MCF 10A (cell line): ENCODE data around the gene FIZ1. TPM values are rescaled to one million over a fixed set of nuclear protein-coding genes. Genes with fewer than 3 reads are reported as not detected.

Experiments used
- BruUV-seq: library from RNA; stranded (reverse); fragments of 400-500 nt; replicated peaks from 2 replicates; lab custom pipeline; 2021; lab: Mats Ljungman, UMichigan
- CTCF ChIA-PET: fragments of 300-600 bp; sonication (Branson Sonifier 250); formaldehyde crosslinking; extraction: SDS; loops from one replicate; lab custom pipeline; 2021; ENCODE audit warnings: antibody characterized with exemption, inconsistent platforms; lab: Yijun Ruan, JAX
- POLR2A ChIA-PET: fragments of 300-600, 350-650 bp; sonication (Branson Sonifier 250); formaldehyde crosslinking; extraction: SDS; loops from one replicate; lab custom pipeline; 2020; ENCODE audit warnings: antibody characterized with exemption, inconsistent platforms; lab: Yijun Ruan, JAX
- DNase-seq: peaks from one replicate; pipeline ENCODE4 v3.0.0-alpha.2; 2018; ENCODE audit not compliant: unreplicated experiment
- H3K27ac Mint-ChIP-seq: one replicate; pipeline ENCODE4 v1.8.0; 2022; ENCODE audit warnings: mild to moderate bottlenecking, low read depth, mixed read lengths; ENCODE audit not compliant: unreplicated experiment
- H3K27me3 Mint-ChIP-seq: one replicate; pipeline ENCODE4 v1.8.0; 2022; ENCODE audit warnings: mixed read lengths; ENCODE audit not compliant: insufficient read depth, unreplicated experiment
- H3K36me3 Mint-ChIP-seq: one replicate; pipeline ENCODE4 v1.8.0; 2022; ENCODE audit warnings: mild to moderate bottlenecking, moderate library complexity, mixed read lengths; ENCODE audit not compliant: insufficient read depth, unreplicated experiment
- H3K4me1 Mint-ChIP-seq: one replicate; pipeline ENCODE4 v1.8.0; 2022; ENCODE audit warnings: mixed read lengths; ENCODE audit not compliant: insufficient read depth, unreplicated experiment
- H3K4me3 Mint-ChIP-seq: one replicate; pipeline ENCODE4 v1.8.0; 2022; ENCODE audit warnings: mild to moderate bottlenecking, moderate library complexity, mixed read lengths; ENCODE audit not compliant: unreplicated experiment
- H3K9me3 Mint-ChIP-seq: one replicate; pipeline ENCODE4 v1.8.0; 2022; ENCODE audit warnings: mixed read lengths; ENCODE audit not compliant: unreplicated experiment
- CTCF ChIP-seq: fragments of 200-600 bp; IDR thresholded peaks from one replicate; pipeline ENCODE4 v1.8.0; 2022; ENCODE audit warnings: antibody characterized with exemption, mild to moderate bottlenecking; ENCODE audit not compliant: unreplicated experiment
- intact Hi-C: fragments of 100-400 bp; cut with micrococcal nuclease; formaldehyde crosslinking; loops from 2 replicates; pipeline ENCODE4 v1.14.1; 2022
- total RNA-seq: library from RNA; stranded (reverse); gene quantifications from 2 replicates; pipeline ENCODE4 v1.2.3, GENCODE V29; 2022

Gene FIZ1
- total RNA-seq, 1 experiment from 2014 or later = 16.3 TPM

- intact Hi-C loops = no loop called here
- no peak for DNase-seq
- Mint-ChIP-seq H3K9me3 (no peaks in the 10 kb centered on the region), H3K36me3 (peaks cover 37% of the 10 kb centered on the region), H3K4me1 (peaks cover 34% of the 10 kb centered on the region), H3K27me3 (no peaks in the 10 kb centered on the region), H3K4me3 (peak overlapping the region; percentile 82), H3K27ac (peak overlapping the region; percentile 49)
- ChIA-PET POLR2A (interaction anchor here (0.7 to 1.7 kb wide), 2 partner anchors 14 to 298 kb away, joined by 3 to 8 read pairs; partner anchors contain the start of gene U2AF2), CTCF (interaction anchor here (0.5 to 0.9 kb wide), 4 partner anchors 132 to 1467 kb away, joined by 3 to 4 read pairs (median 3); partner anchors contain the start of gene TMC4)
- TF ChIP-seq CTCF = no peak
- no TSS peak for BruUV-seq
These were observed 40.8 kb upstream of the FIZ1 start for GRCh38 chr19:55640043-55640576.

GRCh38 chr19:55638864-55639359 lies 39.6 kb upstream of the FIZ1 start:
- no peaks in the 10 kb centered on the region for H3K27me3 Mint-ChIP-seq
- ChIA-PET CTCF (interaction anchor here (0.5 to 2.3 kb wide), 7 partner anchors 9 to 968 kb away, joined by 3 to 12 read pairs (median 4); partner anchors contain the start of genes CCDC106 and ZNF784), POLR2A (interaction anchor here (0.7 to 1.7 kb wide), 3 partner anchors 16 to 35 kb away, joined by 3 to 8 read pairs (median 3); partner anchors contain the start of gene U2AF2)
- no peak overlapping the region for H3K27ac Mint-ChIP-seq
- no peaks in the 10 kb centered on the region for H3K9me3 Mint-ChIP-seq
- no peak overlapping the region for H3K4me3 Mint-ChIP-seq
- peaks cover 34% of the 10 kb centered on the region for H3K36me3 Mint-ChIP-seq
- intact Hi-C loops = loop anchor here (10.0 kb wide), 1 partner anchor 696 kb away; no protein-coding TSS in a partner anchor
- H3K4me1 Mint-ChIP-seq = peaks cover 36% of the 10 kb centered on the region
- peak; percentile 25 for TF ChIP-seq CTCF
- BruUV-seq = no TSS peak
- peak; percentile 46 for DNase-seq

- no peak for DNase-seq
- no peaks in the 10 kb centered on the region for H3K27me3 Mint-ChIP-seq
- H3K27ac Mint-ChIP-seq = no peak overlapping the region
- H3K9me3 Mint-ChIP-seq = no peaks in the 10 kb centered on the region
- no peak overlapping the region for H3K4me3 Mint-ChIP-seq
- peaks cover 28% of the 10 kb centered on the region for H3K4me1 Mint-ChIP-seq
- CTCF ChIA-PET = interaction anchor here (0.5 to 2.9 kb wide), 9 partner anchors 11 to 1979 kb away, joined by 3 to 12 read pairs (median 5); partner anchors contain the start of genes DNAAF3 and U2AF2
- POLR2A ChIA-PET = interaction anchor here (0.6 to 2.2 kb wide), 6 partner anchors 10 to 575 kb away, joined by 3 to 7 read pairs (median 5); partner anchors contain the start of genes CCDC106, FIZ1 and RDH13
- TF ChIP-seq CTCF = no peak
- peaks cover 22% of the 10 kb centered on the region for H3K36me3 Mint-ChIP-seq
- no TSS peak for BruUV-seq
- intact Hi-C loops = loop anchor here (10.0 kb wide), 1 partner anchor 697 kb away; no protein-coding TSS in a partner anchor
These were observed 38.2 kb upstream of the FIZ1 start for GRCh38 chr19:55637534-55637933.

GRCh38 chr19:55636723-55637122 lies 37.4 kb upstream of the FIZ1 start:
- Mint-ChIP-seq H3K4me1 (peaks cover 32% of the 10 kb centered on the region), H3K4me3 (peak overlapping the region; percentile 98), H3K9me3 (no peaks in the 10 kb centered on the region), H3K27me3 (no peaks in the 10 kb centered on the region), H3K36me3 (peaks cover 22% of the 10 kb centered on the region), H3K27ac (peak overlapping the region; percentile 100)
- no TSS peak for BruUV-seq
- ChIA-PET POLR2A (interaction anchor here (0.6 to 2.2 kb wide), 5 partner anchors 11 to 1189 kb away, joined by 3 to 7 read pairs (median 4); partner anchors contain the start of genes CCDC106 and FIZ1), CTCF (interaction anchor here (0.5 to 2.9 kb wide), 11 partner anchors 10 to 1980 kb away, joined by 3 to 12 read pairs (median 4); partner anchors contain the start of genes DNAAF3 and U2AF2)
- DNase-seq = no peak
- TF ChIP-seq CTCF = no peak
- intact Hi-C loops = loop anchor here (10.0 kb wide), 1 partner anchor 698 kb away; no protein-coding TSS in a partner anchor
